ENCODE measurements around the gene PGP.
"Not testable (repeated sequence)": the region's sequence is repeated elsewhere in the genome, so short reads cannot be mapped to it uniquely, and the experiment has no call there.

The PGP gene

GRCh38 chr16:2213817-2214718 is 572 bp downstream of the PGP start:
- no peak for DNase-seq

GRCh38 chr16:2212362-2213324 is 2.0 kb downstream of the PGP start:
- no peak for DNase-seq

- DNase-seq = no peak
Observed at GRCh38 chr16:2211923-2212347, 2.7 kb downstream of the PGP start.

- no peak for DNase-seq
Observed at GRCh38 chr16:2210386-2211365, 4.0 kb downstream of the PGP start, which contains the start of gene BRICD5. Gene BRICD5 (minus strand): TSS chr16:2210863. CDS start chr16:2210833, 30 bp downstream.

GRCh38 chr16:2210009-2210332 is 4.7 kb downstream of the PGP start:
- no peak for DNase-seq

- no peak for DNase-seq
Observed at GRCh38 chr16:2209258-2210008, 5.2 kb downstream of the PGP start.

- no peak for DNase-seq
Observed at GRCh38 chr16:2208772-2209171, 5.9 kb downstream of the PGP start.

- DNase-seq = no peak
Observed at GRCh38 chr16:2208308-2208707, 6.3 kb downstream of the PGP start.

GRCh38 chr16:2207872-2208271 is 6.8 kb downstream of the PGP start:
- no peak for DNase-seq

- no peak for DNase-seq
Observed at GRCh38 chr16:2206780-2207433, 7.7 kb downstream of the PGP start.

- no peak for DNase-seq
Observed at GRCh38 chr16:2206420-2206779, 8.2 kb downstream of the PGP start.

- no peak for DNase-seq
Observed at GRCh38 chr16:2205967-2206313, 8.7 kb downstream of the PGP start.

- peak; percentile 85 for DNase-seq
Observed at GRCh38 chr16:2205104-2205966, 9.3 kb downstream of the PGP start, which contains the start of gene MLST8. Gene MLST8 (plus strand): TSS chr16:2205454. CDS start chr16:2206086, 632 bp downstream.

- DNase-seq = no peak
Observed at GRCh38 chr16:2204416-2205103, 10.1 kb downstream of the PGP start.

GRCh38 chr16:2203119-2203688 is 11.4 kb downstream of the PGP start:
- DNase-seq = not testable (repeated sequence)

- no peak for DNase-seq
Observed at GRCh38 chr16:2200313-2200712, 14.3 kb downstream of the PGP start.

- no peak for DNase-seq
Observed at GRCh38 chr16:2199621-2200139, 15.0 kb downstream of the PGP start.

GRCh38 chr16:2199095-2199494 is 15.5 kb downstream of the PGP start:
- DNase-seq = no peak

GRCh38 chr16:2198283-2198682 is 16.4 kb downstream of the PGP start:
- no peak for DNase-seq

Data from stimulated activated CD4-positive, alpha-beta T cell treated with anti-CD3 and anti-CD28 coated beads, Interleukin-1b, Interleukin-23, amount 100 ng/mL, for 48 hours (primary cell).